HG03442 (cell line): ENCODE results near the gene ALG14.
A peak's percentile ranks its signal among the peaks of the same experiment; 100 is the strongest.

ENCODE experiments used
- ATAC-seq: cut with Tn5 transposase; IDR thresholded peaks from one replicate; pipeline ENCODE4 v1.9.1; 2021; ENCODE audit warnings: mild to moderate bottlenecking, moderate library complexity; ENCODE audit not compliant: unreplicated experiment

Gene ALG14

DNA sequence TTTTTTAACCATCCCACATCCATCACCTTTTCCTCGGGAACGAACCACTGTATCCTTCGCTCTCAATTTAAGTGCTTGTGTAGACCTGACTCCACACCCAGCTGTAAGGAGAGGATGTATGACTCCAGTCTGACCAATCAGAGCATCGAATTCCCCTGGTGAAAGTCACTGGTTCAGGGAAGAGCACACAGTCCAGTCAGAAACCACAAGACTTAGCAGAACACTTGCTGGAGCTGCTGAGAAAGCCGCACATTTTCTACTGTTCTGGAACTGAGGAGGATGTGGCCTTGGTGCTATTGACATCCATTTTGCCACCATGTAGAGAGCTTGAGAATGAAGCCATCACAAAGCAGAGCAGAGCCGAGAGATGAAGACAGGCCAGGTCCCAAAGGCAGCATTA, 86.0 kb downstream of the ALG14 start:
- no peak for ATAC-seq

DNA sequence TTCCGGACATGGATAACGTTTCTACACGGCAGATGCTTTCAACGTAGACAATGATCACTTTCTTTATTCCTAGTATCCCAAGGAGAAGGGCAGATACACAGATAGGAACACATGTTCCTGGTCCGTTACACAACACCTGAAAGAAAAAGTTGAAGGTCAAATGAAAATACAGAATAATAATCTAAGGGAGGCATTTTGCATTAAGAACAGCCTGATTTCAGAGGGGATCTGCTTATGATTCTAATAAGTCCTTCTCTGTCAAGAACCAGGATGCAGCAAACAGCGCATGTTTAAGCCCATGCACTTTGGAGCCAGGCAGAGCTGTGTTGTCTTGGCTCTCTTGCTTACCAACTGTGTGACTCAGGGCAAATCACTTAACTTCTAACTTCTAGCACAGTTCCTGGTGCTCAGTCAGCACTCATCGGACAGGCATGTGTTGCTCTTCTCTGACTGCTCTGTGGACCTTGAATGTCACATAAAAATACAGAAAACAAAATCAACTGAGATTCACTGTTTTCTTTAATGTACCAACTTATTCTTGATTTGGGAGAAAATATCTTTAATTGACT, 89.5 kb downstream of the ALG14 start:
- no peak for ATAC-seq

DNA sequence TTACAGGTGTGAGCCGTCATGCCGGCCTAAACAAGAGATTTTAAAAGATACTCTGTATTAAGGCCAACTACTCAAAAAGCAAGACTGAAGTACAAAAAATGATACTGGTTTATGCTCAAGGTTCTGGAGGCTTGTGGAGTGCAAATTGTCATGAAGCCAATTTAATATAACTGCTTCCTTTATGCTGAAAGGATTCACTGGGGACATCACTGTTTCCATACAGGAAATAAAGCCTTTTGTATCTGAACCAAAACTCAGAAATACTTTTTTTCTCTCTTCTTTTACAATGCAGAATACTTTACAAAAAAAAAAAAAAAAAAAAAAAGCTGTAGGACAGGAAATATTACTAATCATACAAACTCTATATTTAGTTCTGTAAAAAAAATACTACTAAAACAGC, 90.4 kb downstream of the ALG14 start:
- no peak for ATAC-seq

DNA sequence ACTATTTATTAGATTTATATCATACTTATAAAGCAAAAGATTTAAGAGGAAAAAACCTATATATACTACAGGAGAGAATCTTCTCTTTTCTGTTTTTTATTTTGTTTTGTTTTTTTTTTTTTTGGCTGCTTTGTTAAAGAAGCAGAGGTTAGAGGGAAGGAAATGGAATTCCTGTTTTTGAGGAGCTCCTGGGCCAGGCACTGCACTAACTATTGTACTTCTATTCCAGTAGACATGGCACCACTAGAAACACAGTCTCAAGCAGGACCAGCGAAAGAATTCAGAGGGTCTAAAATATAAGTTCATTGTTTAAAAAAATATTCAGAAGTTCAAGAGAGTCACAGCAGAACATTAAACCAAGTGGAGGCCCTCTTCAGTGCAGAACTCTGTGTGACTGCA, 91.2 kb downstream of the ALG14 start:
- no peak for ATAC-seq

- no peak for ATAC-seq
Measured at GRCh38 chr1:94980582-94981574, 91.9 kb downstream of the ALG14 start.

DNA sequence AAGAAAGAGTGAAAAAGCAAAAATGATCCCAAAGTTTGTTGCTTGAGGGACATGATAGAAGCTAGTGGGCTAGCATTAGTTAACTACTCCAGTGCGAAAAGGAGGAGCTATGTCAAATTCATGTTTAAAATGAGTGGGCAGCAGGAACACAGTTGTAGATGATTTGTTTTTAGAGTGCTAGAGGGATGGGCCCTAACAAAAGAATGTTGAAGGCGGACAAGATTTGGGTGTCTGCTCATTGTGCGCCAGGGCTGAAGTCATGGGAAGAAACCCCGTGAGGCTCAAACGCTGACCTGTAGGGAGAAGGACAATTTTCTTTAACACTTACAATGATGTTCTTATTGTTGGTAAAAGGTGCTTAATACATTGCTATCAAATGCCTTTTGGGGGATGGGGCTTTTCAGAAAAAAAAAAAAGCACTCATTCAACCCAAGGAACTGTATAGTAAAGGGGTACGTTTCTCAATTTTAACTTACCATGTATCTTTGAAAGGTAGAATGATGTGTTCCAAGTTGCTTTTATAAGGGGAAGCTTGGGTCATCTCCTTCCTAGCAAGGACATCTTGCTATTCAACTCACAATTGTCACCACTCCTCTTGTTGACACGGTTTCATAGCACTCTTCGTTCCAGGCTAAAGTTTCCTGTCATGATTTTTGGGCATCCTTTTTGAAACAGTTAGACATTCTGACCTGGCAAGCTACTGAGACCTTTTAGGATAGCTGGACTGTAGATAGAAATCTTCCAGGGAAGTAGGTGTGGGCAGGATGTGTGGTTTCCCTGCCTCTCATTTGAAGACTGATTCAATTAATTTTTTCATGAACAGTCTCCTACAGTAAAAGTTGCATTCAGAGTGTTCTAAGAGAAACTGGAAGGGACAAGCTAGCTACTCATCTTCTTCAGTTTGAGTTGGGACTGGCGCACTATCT, 92.8 kb downstream of the ALG14 start:
- ATAC-seq = no peak

- no peak for ATAC-seq
Measured at GRCh38 chr1:94979131-94979530, 93.6 kb downstream of the ALG14 start.

DNA sequence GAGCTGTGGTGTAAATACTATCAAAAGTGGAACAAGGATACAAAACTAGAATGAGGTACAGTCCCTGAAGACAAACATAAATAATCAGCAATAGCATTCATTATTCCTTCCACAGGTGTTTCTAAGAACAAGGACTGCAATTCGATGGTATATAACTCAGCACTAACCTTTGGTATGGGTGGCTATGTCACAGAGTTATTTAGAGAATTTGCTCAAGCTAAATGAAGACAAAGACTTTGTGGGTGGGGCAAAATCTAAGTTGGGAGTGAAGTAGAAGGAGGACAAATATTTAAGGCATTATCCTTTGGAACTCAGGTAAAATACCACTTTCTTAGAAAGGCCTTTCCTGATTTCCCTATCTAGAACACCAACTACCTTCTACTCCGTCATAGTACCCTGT, 94.3 kb downstream of the ALG14 start:
- ATAC-seq = no peak

DNA sequence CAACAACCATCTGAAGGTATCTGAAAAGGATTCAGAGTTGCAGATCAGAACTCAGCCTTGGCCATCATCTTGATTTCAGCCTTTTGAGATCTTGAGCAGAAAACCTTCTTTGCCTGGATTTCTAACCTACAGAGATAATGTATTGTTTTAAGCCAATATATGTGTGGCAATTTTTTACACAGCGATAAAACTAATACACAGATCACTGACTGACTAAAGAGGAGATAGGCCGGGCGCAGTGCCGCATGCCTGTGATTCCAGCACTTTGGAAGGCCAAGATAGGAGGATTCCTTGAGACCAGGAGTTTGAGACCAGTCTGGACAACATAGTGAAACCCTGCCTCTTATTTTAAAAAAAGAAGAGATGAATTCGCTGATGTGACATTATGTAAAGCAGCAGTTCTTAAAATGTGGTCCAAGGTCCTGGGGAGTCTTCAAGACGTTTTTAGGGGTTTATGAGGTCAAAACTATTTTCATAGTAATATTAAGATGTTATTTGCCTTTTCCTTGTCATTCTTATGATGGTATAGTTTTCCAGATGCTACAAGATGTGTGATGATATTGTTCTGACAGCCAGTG, 95.7 kb downstream of the ALG14 start:
- no peak for ATAC-seq

- ATAC-seq = no peak
Measured at GRCh38 chr1:94974824-94975223, 97.9 kb downstream of the ALG14 start.

DNA sequence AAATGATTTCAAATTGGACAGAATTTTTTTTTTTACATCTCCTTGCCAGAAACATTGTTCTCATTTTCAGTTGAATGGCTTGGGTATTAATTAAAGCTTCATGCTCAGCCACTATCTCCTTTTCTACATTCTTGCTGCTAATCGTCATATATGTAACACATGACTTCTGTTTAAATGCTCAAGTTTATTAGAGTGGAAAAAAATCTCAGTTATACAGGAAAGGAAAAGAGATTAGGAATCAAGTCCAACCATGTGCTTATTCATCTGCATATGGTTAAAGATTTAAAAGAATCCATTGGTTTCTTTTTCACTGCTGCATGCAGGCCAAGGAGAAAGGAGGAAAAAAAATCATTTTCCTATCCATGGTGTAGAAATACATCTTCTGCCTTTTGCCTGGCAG, 98.5 kb downstream of the ALG14 start:
- ATAC-seq = no peak

DNA sequence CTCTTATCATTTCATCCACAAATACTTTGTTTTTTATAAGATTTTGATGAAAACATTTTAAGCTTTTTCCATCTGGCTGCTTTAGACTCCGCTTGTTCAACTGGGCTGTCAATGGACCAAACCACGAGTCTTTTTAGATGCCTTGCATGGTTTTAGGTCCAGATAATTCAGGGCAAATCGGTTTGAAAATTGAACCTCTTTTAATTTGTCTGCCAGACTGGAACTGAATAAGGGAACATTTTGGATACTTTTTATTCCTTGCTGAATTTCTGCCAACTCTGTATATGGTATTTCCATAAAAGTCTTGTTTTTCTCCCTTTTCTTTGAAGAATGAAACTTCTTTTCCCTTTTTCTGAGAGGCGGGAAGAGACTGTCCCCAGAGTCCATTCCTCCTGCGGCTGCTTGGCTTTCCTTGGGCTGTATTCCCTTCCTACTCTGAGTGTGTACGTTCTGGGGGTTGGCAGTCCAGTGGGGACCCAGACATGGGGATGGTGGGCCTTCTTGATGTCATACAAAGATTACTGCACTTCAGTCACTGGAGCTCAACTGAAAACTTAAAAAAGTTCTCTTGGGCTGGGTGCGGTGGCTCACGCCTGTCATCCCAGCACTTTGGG, 99.3 kb downstream of the ALG14 start:
- ATAC-seq = no peak

- no peak for ATAC-seq
Measured at GRCh38 chr1:94971491-94971924, 101.2 kb downstream of the ALG14 start.

GRCh38 chr1:94970783-94971182, 102.0 kb downstream of the ALG14 start:
- no peak for ATAC-seq

DNA sequence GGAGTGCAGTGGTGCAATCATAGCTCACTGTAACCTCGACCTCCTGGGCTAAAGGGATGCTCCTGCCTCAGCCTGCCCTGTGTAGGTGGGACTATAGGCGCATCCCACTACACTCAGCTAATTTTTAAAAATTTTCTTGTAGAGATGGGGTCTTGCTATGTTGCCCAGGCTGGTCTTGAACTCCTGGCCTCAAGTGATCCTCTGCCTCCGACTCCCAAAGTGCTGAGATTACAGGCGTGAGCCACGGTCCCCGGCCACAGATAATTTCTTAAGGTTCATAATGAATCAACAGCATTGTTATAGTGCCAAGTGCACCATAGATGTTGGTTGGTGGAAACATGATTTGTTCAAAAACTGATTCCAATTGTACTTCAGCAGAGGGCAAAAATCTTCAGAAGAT, 103.6 kb downstream of the ALG14 start:
- ATAC-seq = no peak

- no peak for ATAC-seq
Measured at GRCh38 chr1:94966033-94966432, 106.7 kb downstream of the ALG14 start.

- no peak for ATAC-seq
Measured at GRCh38 chr1:94963864-94964263, 108.9 kb downstream of the ALG14 start.

DNA sequence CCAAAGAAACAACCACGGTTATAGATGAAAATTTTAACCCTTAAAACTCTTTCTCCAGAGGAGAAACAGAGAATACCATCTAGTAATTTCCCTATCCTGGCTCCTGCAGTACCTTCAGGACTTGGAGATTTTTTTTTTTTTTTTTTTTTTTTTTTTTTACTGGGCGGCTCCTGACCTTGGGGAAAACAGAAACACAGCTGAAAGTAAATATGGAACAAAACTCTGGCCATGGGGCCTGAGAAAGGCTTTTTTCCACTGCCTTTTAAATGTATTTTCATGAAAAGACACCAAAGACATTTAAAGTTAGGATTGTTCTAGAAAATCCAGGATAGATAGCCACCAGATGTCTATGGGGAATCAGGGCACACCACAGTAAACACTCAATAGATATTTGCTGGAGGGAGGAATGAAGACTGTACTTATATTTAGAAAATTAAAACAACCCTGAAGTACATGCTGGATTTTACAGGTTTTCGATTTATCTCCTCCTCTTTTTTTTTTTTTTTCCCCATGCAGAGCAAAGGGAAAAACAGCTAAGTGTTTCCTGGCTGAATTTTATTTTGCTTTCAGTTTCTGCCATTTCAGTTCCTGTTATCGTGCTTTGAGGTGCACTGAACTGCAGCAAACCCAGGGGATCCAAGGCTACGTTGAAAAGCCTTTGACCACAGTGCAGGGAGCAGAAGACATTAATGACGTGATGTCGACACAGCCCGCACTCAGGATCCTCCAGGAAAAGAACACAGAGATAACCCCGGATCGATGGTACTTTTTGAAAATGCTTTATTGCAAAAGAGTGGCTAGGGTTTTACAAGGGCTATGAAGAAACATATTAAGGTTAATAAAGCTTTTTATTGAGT, 110.1 kb downstream of the ALG14 start:
- peak; percentile 94 for ATAC-seq

- no peak for ATAC-seq
Measured at GRCh38 chr1:94961988-94962387, 110.8 kb downstream of the ALG14 start.

GRCh38 chr1:94961582-94961981, 111.2 kb downstream of the ALG14 start:
- ATAC-seq = no peak
